D341Med (cell line): ENCODE results near the gene PRMT1.
A peak's percentile ranks its signal among the peaks of the same experiment; 100 is the strongest.

Source experiments
- DNase-seq: peaks from one replicate; pipeline ENCODE4 v3.0.0; 2012; ENCODE audit warnings: low spot score

PRMT1 gene

GRCh38 chr19:49651820-49652550 is 25.1 kb upstream of the PRMT1 start:
- peak; percentile 27 for DNase-seq

GRCh38 chr19:49652551-49653465 is 24.3 kb upstream of the PRMT1 start:
- DNase-seq, result peak; percentile 30

GRCh38 chr19:49653466-49653806 is 23.6 kb upstream of the PRMT1 start:
- no peak for DNase-seq

GRCh38 chr19:49654581-49654980 is 22.5 kb upstream of the PRMT1 start:
- no peak for DNase-seq

DNA sequence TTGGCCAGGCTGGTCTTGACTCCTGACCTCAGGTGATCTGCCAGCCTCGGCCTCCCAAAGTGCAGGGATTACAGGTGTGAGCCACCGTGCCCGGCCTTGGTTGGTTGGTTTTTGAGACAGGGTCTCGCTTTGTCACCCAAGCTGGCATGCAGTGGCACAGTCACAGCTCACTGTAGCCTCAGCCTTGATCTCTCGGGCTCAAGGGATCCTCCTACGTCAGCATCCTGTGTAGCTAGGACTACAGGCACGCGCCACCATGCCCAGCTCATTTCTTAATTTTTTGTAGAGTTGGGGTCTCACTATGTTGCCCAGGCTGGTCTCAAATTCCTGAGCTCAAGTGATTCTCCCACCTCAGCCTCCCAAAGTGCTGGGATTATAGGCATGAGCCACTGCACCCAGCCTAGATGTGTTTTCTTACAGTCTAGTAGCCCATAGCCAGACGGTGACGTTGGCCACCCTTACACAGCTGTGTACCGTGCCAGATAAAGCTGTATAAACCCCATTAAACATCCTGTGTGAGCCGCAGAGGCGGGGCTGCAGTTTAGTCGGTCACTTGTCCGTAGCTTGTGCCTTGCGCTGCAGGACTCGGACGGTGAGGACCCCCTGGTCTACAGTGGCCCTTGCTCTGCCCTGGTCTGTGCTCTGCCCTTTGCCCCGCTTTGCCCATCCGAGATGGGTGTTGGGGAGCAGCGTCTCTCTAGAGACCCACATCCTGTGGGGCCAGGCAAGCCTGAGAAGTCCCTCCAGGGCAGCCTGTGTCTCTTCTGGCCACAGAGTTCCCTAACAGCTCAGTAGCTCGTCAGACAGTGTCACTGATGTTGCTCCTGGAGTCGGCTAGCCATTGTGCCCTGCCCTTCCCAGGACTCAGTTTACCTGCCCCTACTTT is 21.3 kb upstream of the PRMT1 start:
- no peak for DNase-seq

DNA sequence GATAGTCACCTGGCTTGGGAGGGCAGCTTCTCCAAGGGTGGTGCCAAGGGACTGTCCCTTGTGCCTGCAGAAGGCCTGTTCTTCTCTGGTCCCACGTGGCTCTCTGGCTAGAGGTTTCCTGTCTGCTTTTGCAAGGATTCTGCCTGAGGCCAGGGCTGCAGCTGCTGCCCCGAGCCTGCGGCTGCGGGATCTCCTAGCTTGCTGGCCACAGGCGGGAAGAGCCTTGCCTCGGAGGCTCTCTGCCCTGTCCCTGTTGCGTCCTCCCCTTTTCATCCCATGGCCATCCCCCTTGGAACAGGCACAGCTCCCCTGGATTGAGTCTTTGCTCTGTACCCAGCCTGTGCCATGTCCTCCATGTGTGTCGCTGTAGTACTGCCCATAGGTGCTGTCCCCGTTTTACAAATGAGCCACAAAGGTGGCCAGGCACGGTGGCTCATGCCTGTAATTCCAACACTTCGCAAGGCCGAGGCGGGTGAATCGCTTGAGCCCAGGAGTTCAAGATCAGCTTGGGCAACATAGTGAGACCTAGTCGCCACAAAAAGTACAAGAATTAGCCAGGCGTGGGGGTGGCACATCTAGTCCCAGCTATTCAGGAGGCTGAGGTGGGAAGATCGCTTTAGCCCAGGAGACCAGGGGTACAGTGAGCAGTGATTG is 20.5 kb upstream of the PRMT1 start:
- DNase-seq, result no peak

DNA sequence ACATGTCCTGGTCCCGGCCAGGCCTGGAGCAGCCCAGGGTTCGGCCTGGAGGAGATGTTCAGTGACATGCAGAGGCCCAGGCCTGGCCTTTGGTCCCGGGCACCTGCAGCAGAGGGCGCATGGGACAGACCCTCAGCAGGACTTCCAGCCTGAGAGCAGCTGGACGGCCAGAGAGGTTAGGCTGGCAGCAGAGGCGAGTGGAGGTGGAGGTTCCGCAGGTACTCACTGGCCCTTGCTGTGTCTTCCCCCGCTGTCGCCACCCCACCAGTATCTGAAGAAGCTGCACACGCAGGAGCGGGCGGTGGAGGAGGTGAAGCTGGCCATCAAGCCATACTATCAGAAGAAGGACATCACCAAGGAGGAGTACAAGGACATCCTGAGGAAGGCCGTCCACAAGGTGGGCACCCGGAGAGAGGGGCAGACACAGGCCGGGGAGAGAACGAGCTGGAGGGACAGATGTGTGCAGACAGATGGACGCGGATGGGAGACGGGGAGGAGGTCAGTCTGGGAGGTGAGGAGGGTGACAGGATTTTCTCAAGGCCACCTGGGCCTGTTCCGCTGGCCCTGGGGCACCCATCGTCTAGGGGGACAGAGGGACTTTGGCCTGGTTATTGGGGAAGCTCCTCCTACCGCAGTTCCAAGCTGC is 19.5 kb upstream of the PRMT1 start:
- DNase-seq, result peak; percentile 28

- DNase-seq, result no peak
These were observed 18.9 kb upstream of the PRMT1 start for GRCh38 chr19:49658139-49658517.

GRCh38 chr19:49658566-49659442 is 18.3 kb upstream of the PRMT1 start:
- DNase-seq, result no peak

DNA sequence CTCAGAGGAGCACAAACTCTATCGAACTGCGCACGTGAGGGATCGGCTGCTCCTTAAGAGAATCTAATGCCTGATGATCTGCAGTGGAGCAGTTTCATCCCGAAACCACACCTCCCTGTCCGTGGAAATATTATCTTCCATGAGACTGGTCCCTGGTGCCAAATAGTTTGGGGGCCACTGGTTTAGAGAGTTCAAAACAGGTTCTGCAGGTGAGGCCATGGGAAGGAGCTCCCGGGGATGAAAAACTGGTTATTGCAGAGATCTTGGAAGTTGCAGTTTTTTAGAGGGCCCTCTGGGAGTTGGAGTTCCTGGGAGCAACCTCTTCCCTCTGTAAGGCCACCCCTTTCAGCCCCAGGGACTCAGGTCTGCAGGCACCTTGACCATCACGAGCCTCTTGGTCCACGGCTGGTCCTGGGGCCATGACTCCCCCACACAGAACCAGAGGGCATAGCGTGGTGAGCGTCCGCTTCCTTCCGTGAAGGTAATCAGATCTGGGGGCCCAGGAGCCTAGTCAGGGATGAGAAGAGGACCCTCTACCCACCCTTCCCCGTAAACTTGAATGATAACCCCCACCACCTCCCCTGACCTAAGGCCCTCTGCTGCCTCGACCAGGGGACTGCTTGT is 16.6 kb upstream of the PRMT1 start:
- no peak for DNase-seq

- no peak for DNase-seq
These were observed 15.1 kb upstream of the PRMT1 start for GRCh38 chr19:49662011-49662410.

DNA sequence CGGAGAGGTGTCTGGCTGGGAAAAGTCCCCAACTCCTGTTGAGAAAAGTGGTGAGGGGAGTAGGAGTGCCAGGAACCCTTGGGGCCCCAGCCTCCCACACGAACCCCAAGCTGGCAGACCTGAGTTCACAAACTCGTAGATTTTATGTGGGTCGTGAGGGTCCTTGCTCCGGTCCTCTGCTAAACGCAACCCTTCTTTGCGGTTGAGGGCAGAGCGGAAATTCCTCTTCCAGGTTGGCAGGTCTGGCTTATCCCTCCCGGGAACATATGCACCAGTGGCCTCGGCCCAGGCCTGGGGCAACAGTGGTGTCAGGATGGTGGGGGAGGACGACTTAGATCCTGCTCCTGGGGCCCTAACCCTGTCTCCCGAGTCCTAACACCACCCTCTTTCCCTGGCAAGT is 13.8 kb upstream of the PRMT1 start:
- no peak for DNase-seq

- DNase-seq, result peak; percentile 94
These were observed 12.7 kb upstream of the PRMT1 start for GRCh38 chr19:49664171-49665035.

DNA sequence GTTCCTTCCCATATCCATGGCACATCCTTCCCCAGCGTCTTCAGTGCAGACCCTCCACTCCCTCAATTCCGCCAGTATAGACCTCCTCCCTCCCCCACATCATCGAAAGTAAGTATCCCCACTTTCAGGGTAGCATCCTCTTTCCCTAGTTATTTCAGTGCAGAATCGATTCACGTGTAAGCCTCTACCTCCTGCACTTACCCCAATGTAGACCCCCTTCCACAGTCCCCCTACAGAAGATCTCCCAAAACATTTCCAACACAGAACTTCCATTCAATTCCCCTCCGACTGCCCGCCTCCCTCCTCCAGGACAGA is 12.1 kb upstream of the PRMT1 start:
- no peak for DNase-seq

- peak; percentile 95 for DNase-seq
These were observed 11.5 kb upstream of the PRMT1 start, which contains the start of the genes BCL2L12 and IRF3 for GRCh38 chr19:49665351-49666119. Gene BCL2L12, plus strand, starts transcription at chr19:49665933. Its CDS starts 760 bp downstream, at chr19:49666693. Gene IRF3, minus strand, starts transcription at chr19:49665857. Its CDS starts 1,019 bp downstream, at chr19:49664838.

DNA sequence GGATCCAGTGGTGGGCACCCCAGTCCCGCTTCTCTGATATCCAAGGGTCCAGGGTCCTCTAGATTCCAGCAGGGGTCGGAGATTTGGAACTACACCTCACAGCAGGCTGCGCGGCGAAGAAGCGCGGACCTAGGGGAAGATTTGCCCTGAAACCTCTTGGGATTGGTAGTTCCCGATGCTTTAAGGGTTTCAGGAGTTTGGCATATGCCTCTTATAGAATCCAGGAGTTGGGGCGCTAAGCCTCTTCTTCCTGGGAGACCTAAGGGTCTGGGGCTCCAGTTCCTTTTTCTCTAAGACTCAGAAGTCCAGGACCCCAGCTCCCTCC is 11.0 kb upstream of the PRMT1 start:
- DNase-seq, result no peak

GRCh38 chr19:49667473-49667872 is 9.6 kb upstream of the PRMT1 start:
- DNase-seq, result no peak

DNA sequence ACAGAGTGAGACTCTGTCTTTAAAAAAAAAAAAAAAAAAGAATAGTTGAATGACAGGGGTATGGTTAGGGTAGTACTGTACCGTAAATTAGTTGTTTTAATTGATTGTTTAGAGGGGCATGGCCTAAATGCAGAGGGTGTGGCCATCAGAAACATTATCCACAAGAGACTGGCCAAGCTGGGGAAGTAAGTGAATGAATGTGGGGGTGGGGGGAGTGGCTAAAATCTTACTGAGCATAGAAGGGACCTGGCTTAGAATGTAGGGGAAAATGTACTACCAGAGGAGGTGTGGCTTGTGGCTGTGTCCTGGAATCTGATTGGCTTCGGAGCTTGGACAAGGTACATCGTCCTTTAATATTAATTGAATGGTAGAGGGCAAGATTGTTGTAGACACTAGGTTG is 7.6 kb upstream of the PRMT1 start:
- DNase-seq, result no peak
